Measurements from ENCODE around the gene ABCB11. TPM values are rescaled to one million over a fixed set of nuclear protein-coding genes. Genes with fewer than 3 reads are reported as not detected.

ABCB11 gene
- not detected for total RNA-seq

DNA sequence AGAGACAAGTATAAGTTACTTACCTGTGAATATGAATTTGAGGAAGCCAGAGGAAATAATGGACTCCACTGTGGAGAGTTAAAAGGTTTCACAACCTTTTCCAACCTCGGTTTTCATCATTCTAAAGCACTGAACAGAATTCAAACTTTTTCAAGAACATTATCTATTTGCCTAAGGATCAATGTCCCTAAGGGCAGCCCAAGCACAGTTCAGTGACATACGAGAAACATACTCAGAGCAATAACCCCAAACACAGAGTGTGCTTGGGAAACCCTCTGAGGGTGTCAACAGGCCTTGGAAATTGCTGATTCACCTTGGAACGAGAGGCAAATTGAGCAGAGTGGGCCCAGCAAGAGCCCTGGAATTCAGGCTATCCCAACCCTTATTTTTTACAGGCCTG, at the start of gene ABCB11:
TSS of gene ABCB11 (minus strand) at position 123 of the 400 bp plus-strand sequence. CDS start 13,199 bp downstream, outside the sequence.
- intact Hi-C loops (cut with DNase I), result no loop called here
- Histone ChIP-seq H3K36me3 (no peaks in the 10 kb centered on the region), H3K4me3 (no peak within 1 kb of the TSS), H3K4me1 (no peaks in the 10 kb centered on the region), H3K9me3 (no peaks in the 10 kb centered on the region), H3K27ac (no peak within 1 kb of the TSS), H3K27me3 (no peaks in the 10 kb centered on the region)
- no peak for DNase-seq (ENCODE audit: extremely low spot score in 2 of 2)
- TF ChIP-seq, protein P1, sequence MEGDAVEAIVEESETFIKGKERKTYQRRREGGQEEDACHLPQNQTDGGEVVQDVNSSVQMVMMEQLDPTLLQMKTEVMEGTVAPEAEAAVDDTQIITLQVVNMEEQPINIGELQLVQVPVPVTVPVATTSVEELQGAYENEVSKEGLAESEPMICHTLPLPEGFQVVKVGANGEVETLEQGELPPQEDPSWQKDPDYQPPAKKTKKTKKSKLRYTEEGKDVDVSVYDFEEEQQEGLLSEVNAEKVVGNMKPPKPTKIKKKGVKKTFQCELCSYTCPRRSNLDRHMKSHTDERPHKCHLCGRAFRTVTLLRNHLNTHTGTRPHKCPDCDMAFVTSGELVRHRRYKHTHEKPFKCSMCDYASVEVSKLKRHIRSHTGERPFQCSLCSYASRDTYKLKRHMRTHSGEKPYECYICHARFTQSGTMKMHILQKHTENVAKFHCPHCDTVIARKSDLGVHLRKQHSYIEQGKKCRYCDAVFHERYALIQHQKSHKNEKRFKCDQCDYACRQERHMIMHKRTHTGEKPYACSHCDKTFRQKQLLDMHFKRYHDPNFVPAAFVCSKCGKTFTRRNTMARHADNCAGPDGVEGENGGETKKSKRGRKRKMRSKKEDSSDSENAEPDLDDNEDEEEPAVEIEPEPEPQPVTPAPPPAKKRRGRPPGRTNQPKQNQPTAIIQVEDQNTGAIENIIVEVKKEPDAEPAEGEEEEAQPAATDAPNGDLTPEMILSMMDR (IDR thresholded peaks at IDR 0.05), result no peak
- TF ChIP-seq POLR2AphosphoS5 (IDR thresholded peaks at IDR 0.05; ENCODE audit: insufficient read depth in 1 of 2, low read depth in 1 of 2) (no peak), POLR2A (IDR thresholded peaks at IDR 0.05) (no peak)

DNA sequence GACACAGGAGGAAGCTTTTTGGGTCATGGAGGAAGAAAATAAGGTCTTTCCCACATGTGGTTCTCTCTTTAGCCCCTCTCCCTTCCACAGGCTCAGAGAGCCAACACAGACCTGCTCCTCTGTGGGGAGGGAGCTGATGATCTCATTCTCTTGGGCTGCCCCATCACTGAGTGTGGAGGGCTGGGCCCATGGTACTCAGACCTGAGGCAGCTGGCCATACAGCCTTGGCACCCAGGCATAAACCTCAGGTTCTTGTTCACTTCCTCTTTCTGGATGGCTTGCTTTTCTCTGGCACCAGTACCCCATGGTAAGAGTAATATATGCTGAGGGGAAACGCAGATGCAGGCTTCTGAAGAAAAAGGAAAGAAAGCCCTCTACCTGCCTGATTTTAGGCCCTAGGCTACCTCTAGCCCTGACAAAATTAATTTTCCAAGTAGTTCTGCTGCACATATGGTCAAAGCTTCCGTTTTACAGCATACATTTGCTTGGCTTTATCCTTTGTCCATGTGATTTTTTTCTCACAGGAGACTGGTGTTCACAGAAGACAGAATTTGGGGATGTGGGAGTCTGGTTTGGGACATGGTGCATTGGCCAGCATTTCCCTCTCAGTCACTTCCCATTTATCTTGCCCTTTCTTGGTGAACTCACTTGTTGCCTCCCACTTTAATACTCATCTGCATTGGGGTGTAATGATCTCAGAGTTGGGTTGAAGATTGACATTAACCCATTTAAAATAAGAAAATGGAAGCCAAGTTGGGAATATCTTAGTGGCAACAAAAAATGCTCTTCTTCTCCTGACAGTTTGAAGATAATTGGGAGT, 49.3 kb upstream of the ABCB11 start:
- Histone ChIP-seq H3K4me3 (no peak overlapping the region), H3K27ac (no peak overlapping the region), H3K36me3 (no peaks in the 10 kb centered on the region), H3K9me3 (no peaks in the 10 kb centered on the region), H3K27me3 (no peaks in the 10 kb centered on the region), H3K4me1 (no peaks in the 10 kb centered on the region)
- no peak for TF ChIP-seq POLR2A (IDR thresholded peaks at IDR 0.05)
- DNase-seq (ENCODE audit: extremely low spot score in 2 of 2), result no peak
- intact Hi-C loops (cut with DNase I), result no loop called here

GRCh38 chr2:169077674-169078240, 46.6 kb upstream of the ABCB11 start:
- TF ChIP-seq POLR2AphosphoS5 (IDR thresholded peaks at IDR 0.05; ENCODE audit: insufficient read depth in 1 of 2, low read depth in 1 of 2) (no peak), POLR2A (IDR thresholded peaks at IDR 0.05) (no peak)
- TF ChIP-seq, protein P1 (IDR thresholded peaks at IDR 0.05), result no peak
- no peak overlapping the region for H3K4me3 ChIP-seq
- DNase-seq (ENCODE audit: extremely low spot score in 2 of 2), result no peak
- no peak overlapping the region for H3K27ac ChIP-seq
- intact Hi-C loops (cut with DNase I), result no loop called here
- H3K36me3 ChIP-seq, result no peaks in the 10 kb centered on the region
- no peaks in the 10 kb centered on the region for H3K27me3 ChIP-seq
- H3K4me1 ChIP-seq, result no peaks in the 10 kb centered on the region
- no peaks in the 10 kb centered on the region for H3K9me3 ChIP-seq

DNA sequence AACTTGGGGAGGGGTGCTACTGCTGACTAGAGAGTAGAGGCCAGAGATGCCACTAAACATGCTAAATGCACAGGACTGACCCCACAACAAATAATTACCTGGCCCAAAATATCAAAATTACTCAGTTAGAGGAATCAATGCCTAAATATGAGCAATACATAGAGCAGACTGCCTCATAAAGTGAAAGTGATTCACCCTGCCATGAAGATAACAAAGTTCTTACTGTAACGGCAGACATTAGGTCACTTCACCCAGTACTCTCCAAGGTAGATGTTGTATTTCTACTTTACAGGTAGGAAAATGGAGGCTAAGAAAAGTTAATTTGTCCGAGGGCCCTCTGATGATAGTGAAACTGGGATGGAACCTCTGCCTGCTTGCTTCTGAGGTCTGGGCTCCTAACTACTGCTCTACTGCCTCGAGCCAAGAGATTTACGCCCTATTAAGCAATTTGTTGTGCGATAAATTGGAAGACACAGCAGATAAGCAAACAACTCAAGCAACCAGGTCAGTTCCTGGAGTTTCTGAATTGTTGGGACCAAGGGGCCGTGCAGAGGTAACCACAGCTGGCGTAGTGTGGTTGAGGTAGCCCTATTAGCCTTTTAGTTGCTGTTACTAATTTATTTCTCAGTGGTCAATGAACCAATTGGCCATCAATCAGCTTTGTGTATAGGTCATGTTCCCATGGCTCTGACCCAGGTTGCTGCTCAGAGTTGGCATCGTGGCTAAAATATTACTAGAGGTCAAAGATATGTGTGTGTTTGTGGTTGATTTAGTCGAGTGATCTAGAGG, 43.0 kb upstream of the ABCB11 start:
- Histone ChIP-seq H3K27ac (no peak overlapping the region), H3K36me3 (no peaks in the 10 kb centered on the region), H3K4me3 (no peak overlapping the region), H3K4me1 (no peaks in the 10 kb centered on the region), H3K27me3 (no peaks in the 10 kb centered on the region), H3K9me3 (no peaks in the 10 kb centered on the region)
- intact Hi-C loops (cut with DNase I), result no loop called here
- DNase-seq (ENCODE audit: extremely low spot score in 2 of 2), result no peak
- TF ChIP-seq, protein P1 (IDR thresholded peaks at IDR 0.05), result no peak
- TF ChIP-seq POLR2A (IDR thresholded peaks at IDR 0.05) (no peak), POLR2AphosphoS5 (IDR thresholded peaks at IDR 0.05; ENCODE audit: insufficient read depth in 1 of 2, low read depth in 1 of 2) (no peak)

GRCh38 chr2:169073211-169073962, 42.3 kb upstream of the ABCB11 start:
- no peak overlapping the region for H3K4me3 ChIP-seq
- DNase-seq (ENCODE audit: extremely low spot score in 2 of 2), result no peak
- H3K27ac ChIP-seq, result no peak overlapping the region
- intact Hi-C loops (cut with DNase I), result no loop called here
- TF ChIP-seq POLR2AphosphoS5 (IDR thresholded peaks at IDR 0.05; ENCODE audit: insufficient read depth in 1 of 2, low read depth in 1 of 2) (no peak), POLR2A (IDR thresholded peaks at IDR 0.05) (no peak)
- TF ChIP-seq, protein P1 (IDR thresholded peaks at IDR 0.05), result no peak
- no peaks in the 10 kb centered on the region for H3K9me3 ChIP-seq
- no peaks in the 10 kb centered on the region for H3K4me1 ChIP-seq
- H3K27me3 ChIP-seq, result no peaks in the 10 kb centered on the region
- H3K36me3 ChIP-seq, result no peaks in the 10 kb centered on the region

Data from vagina (tissue), 2 donors.